ENCODE measurements around the gene BCORL1. TPM values are rescaled to one million over a fixed set of nuclear protein-coding genes. Genes with fewer than 3 reads are reported as not detected.

The BCORL1 gene
- total RNA-seq, 4 donors from 2014 or later: 4.7 to 12.0 (median 6.2) TPM

DNA sequence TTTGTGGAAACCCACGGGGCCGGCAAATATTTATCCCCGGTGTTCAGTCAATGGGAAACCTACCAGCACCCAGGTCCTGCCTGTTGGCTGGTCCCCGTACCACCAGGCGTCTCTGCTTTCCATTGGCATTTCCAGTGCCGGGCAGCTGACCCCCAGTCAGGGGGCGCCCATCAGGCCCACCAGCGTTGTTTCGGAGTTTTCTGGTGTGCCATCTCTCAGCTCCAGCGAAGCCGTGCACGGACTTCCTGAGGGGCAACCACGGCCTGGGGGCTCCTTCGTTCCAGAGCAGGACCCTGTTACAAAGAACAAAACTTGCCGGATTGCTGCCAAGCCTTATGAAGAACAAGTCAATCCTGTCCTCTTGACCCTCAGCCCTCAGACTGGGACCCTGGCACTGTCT lies 32.7 kb downstream of the BCORL1 start:
- TF ChIP-seq, protein P1, sequence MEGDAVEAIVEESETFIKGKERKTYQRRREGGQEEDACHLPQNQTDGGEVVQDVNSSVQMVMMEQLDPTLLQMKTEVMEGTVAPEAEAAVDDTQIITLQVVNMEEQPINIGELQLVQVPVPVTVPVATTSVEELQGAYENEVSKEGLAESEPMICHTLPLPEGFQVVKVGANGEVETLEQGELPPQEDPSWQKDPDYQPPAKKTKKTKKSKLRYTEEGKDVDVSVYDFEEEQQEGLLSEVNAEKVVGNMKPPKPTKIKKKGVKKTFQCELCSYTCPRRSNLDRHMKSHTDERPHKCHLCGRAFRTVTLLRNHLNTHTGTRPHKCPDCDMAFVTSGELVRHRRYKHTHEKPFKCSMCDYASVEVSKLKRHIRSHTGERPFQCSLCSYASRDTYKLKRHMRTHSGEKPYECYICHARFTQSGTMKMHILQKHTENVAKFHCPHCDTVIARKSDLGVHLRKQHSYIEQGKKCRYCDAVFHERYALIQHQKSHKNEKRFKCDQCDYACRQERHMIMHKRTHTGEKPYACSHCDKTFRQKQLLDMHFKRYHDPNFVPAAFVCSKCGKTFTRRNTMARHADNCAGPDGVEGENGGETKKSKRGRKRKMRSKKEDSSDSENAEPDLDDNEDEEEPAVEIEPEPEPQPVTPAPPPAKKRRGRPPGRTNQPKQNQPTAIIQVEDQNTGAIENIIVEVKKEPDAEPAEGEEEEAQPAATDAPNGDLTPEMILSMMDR (IDR thresholded peaks at IDR 0.05): no peak
- TF ChIP-seq POLR2A (IDR thresholded peaks at IDR 0.05): no peak
- no peak overlapping the region for H3K27ac ChIP-seq
- WGBS, 2 donors: no CpG with 5 or more reads among the region's 15 CpGs
- DNase-seq: no peak
- intact Hi-C loops (cut with DNase I): no loop called here
- H3K4me3 ChIP-seq (replicated peaks in 1 of 3): no peak overlapping the region
- H3K36me3 ChIP-seq: peaks cover 0 to 7% of the 10 kb centered on the region in 2 donors
- no peaks in the 10 kb centered on the region for H3K9me3 ChIP-seq
- peaks cover 0 to 4% of the 10 kb centered on the region in 2 donors for H3K4me1 ChIP-seq
- H3K27me3 ChIP-seq: no peaks in the 10 kb centered on the region

DNA sequence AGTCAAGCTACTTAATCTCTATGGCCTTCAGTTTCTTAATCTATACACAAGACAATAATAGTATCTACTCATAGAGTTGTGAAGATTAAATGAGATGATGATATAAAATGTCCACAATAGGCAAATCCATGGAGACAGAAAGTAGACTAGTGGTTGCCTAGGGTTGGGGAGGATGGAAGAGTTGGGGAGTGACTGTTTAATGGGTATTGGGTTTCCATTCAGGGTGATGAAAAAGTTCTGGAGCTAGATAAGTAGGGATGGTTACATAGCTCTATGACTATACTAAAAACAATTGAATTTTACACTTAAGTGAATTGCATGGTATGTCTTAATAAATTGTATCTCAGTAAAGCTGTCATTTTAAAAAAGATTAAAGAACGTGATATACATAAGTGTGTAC lies 35.7 kb downstream of the BCORL1 start:
- no peak for DNase-seq
- Histone ChIP-seq H3K4me1 (peaks cover 0 to 4% of the 10 kb centered on the region in 2 donors), H3K27ac (no peak overlapping the region), H3K9me3 (no peaks in the 10 kb centered on the region), H3K27me3 (no peaks in the 10 kb centered on the region), H3K4me3 (replicated peaks in 1 of 3) (no peak overlapping the region), H3K36me3 (peaks cover 0 to 7% of the 10 kb centered on the region in 2 donors)
- 97 to 100% methylated on average over 1 of the region's 1 CpG for WGBS, 2 donors
- intact Hi-C loops (cut with DNase I): no loop called here
- TF ChIP-seq, protein P1 (IDR thresholded peaks at IDR 0.05): no peak

DNA sequence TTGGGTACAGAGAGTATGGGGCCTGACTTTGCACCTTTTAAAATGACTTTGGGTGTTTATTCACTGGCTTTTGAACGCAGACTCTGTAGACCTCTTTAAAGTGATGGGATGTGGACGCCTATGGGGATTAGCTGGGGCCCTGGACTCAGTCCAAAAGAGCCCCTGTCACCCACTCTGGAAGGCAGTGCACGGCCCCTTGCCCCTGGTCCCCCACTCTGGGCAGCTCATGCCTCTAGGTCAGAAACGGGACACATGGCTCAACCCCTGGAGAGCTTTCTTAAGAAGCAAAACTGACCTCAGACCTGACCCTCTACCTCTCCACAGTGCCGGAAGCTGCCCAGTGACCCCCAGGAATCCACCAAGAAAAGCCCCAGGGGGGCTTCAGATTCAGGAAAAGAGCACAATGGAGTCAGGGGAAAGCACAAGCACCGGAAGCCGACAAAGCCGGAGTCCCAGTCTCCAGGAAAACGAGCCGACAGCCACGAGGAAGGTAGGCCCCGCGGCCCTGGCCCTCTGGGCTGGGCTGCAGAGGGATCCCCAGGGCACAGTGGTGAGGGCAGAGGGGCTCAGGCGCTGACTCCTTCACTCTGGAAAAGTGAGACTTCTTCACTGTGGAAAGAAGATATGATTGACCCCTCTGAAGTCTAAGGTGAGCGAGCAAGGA lies 38.4 kb downstream of the BCORL1 start:
- Histone ChIP-seq H3K9me3 (no peaks in the 10 kb centered on the region), H3K36me3 (peaks cover 7 to 10% of the 10 kb centered on the region in 2 donors), H3K4me1 (peaks cover 0 to 8% of the 10 kb centered on the region in 2 donors), H3K4me3 (replicated peaks in 1 of 3) (no peak overlapping the region), H3K27me3 (no peaks in the 10 kb centered on the region), H3K27ac (no peak overlapping the region)
- intact Hi-C loops (cut with DNase I): loop anchor here (10.0 kb wide), 1 partner anchor 96 kb away; no protein-coding TSS in a partner anchor
- no peak for TF ChIP-seq POLR2A (IDR thresholded peaks at IDR 0.05)
- TF ChIP-seq, protein P1 (IDR thresholded peaks at IDR 0.05): no peak
- DNase-seq: no peak
- WGBS, 2 donors: 91 to 92% methylated on average over 3 to 4 of the region's 15 CpGs

DNA sequence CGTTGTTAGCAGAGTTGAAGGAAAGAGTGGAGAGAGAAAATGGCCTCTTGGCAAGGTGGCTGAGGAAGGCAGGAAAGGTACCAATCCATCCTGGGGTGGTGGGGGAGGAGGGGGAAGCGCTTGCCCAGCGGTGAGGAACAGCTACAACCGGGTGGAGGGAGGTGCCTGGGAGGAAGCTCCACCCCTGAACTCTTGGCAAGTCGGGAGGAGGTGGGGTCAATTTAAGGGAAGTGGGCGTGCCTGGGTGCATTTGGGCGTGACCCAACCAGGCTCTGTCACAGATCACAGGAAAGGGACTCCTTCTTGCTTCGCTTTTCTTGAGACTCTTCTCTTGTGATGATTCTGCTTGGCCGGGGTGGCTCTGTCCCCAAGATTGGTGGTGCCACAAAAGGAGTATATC lies 41.7 kb downstream of the BCORL1 start:
- no peak overlapping the region for H3K27ac ChIP-seq
- H3K4me3 ChIP-seq (replicated peaks in 1 of 3): no peak overlapping the region
- peaks cover 0 to 5% of the 10 kb centered on the region in 2 donors for H3K4me1 ChIP-seq
- no peak for TF ChIP-seq POLR2A (IDR thresholded peaks at IDR 0.05)
- TF ChIP-seq, protein P1 (IDR thresholded peaks at IDR 0.05): no peak
- WGBS, 2 donors: 5 to 7% methylated on average over 6 to 9 of the region's 9 CpGs
- intact Hi-C loops (cut with DNase I): loop anchor here (10.0 kb wide), 1 partner anchor 99 kb away; no protein-coding TSS in a partner anchor
- peaks cover 10 to 14% of the 10 kb centered on the region in 2 donors for H3K36me3 ChIP-seq
- no peaks in the 10 kb centered on the region for H3K27me3 ChIP-seq
- H3K9me3 ChIP-seq: no peaks in the 10 kb centered on the region
- peak; percentile 87 to 91 for DNase-seq

DNA sequence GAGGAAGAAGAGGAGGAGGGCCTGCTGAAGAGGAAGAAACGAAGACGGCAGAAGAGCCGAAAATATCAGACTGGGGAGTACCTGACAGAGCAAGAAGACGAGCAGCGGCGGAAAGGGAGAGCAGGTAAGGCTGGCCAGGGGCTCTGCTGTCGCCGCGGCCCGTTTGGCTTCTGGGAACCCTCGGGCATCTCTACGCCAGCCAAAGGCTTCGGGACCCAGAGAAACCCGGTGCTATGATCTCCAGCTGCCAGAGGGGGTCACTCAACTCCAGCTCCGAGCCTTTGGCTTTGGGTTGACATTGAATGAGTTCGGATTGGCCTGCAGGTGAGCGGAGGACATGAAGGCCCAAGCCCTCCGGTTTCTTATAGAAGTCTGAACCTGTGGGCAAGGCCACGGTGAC lies 42.8 kb downstream of the BCORL1 start:
- Histone ChIP-seq H3K9me3 (no peaks in the 10 kb centered on the region), H3K36me3 (peaks cover 10 to 17% of the 10 kb centered on the region in 2 donors), H3K4me1 (peaks cover 0 to 5% of the 10 kb centered on the region in 2 donors), H3K27me3 (no peaks in the 10 kb centered on the region), H3K27ac (no peak overlapping the region), H3K4me3 (replicated peaks in 1 of 3) (no peak overlapping the region)
- WGBS, 2 donors: 79 to 86% methylated on average over 11 to 14 of the region's 19 CpGs
- no peak for TF ChIP-seq POLR2A (IDR thresholded peaks at IDR 0.05)
- TF ChIP-seq, protein P1 (IDR thresholded peaks at IDR 0.05): no peak
- intact Hi-C loops (cut with DNase I): loop anchor here (10.0 kb wide), 1 partner anchor 100 kb away; no protein-coding TSS in a partner anchor
- DNase-seq: no peak

All from thyroid gland (tissue), 4 donors.